H1 (cell line): ENCODE data around the gene LYPD4. TPM values are rescaled to one million over a fixed set of nuclear protein-coding genes. Genes with fewer than 3 reads are reported as not detected.

Experiments
- CTCF ChIA-PET: fragments of 300-600 bp; sonication (Branson Sonifier 250); formaldehyde crosslinking; loops from one replicate; lab custom pipeline; 2021; ENCODE audit not compliant: partially characterized antibody; lab: Charles Lee
- POLR2A ChIA-PET: fragments of 300-600 bp; sonication (Branson Sonifier 250); formaldehyde crosslinking; loops from one replicate; lab custom pipeline; 2021; ENCODE audit warnings: inconsistent platforms; ENCODE audit not compliant: partially characterized antibody; lab: Charles Lee
- DNase-seq, 2 experiments: peaks; one replicate each; pipeline versions ENCODE4 v3.0.0 to v3.0.0-alpha.2; 2010 to 2022; ENCODE audit warnings: low spot score in 2 of 2, low read depth in 1 of 2, mixed read lengths in 1 of 2
- FAIRE-seq: peaks from 2 replicates; lab custom pipeline; 2011; peaks lifted over from hg19 to GRCh38; lab: Jason Lieb, UNC
- H2AFZ ChIP-seq: 2 replicates; pipeline ENCODE4 v1.8.1; 2012; ENCODE audit warnings: low read length, inconsistent platforms
- H2AK5ac ChIP-seq: 2 replicates; pipeline ENCODE4 v1.6.1; 2013; ENCODE audit warnings: low read depth, low read length
- H2BK120ac ChIP-seq: replicated peaks from 2 replicates; pipeline ENCODE3; 2013; ENCODE audit warnings: low read depth, low read length, inconsistent platforms
- H2BK12ac ChIP-seq: 2 replicates; pipeline ENCODE4 v1.6.1; 2013; ENCODE audit warnings: low read depth, low read length
- H2BK15ac ChIP-seq: 2 replicates; pipeline ENCODE4 v1.6.1; 2013; ENCODE audit warnings: low read length
- H2BK20ac ChIP-seq: 2 replicates; pipeline ENCODE4 v1.6.1; 2013; ENCODE audit warnings: low read length
- H2BK5ac ChIP-seq: 2 replicates; pipeline ENCODE4 v1.6.1; 2013; ENCODE audit warnings: low read depth, low read length
- H3K14ac ChIP-seq: 2 replicates; pipeline ENCODE4 v1.6.1; 2013; ENCODE audit warnings: inconsistent platforms; ENCODE audit not compliant: insufficient read length
- H3K18ac ChIP-seq: 2 replicates; pipeline ENCODE4 v1.6.1; 2013; ENCODE audit warnings: low read length; ENCODE audit errors: extremely low read depth
- H3K23ac ChIP-seq: 2 replicates; pipeline ENCODE4 v1.6.1; 2013; ENCODE audit warnings: inconsistent platforms; ENCODE audit not compliant: insufficient read length
- H3K23me2 ChIP-seq: 2 replicates; pipeline ENCODE4 v1.6.1; 2013; ENCODE audit warnings: low read depth, low read length
- H3K27ac ChIP-seq: 2 replicates; pipeline ENCODE4 v1.6.1; 2011; ENCODE audit warnings: low read depth, low read length, inconsistent platforms
- H3K27me3 ChIP-seq, 4 experiments: replicated peaks in 1 of 4; 1 replicate in 1 of 4; 2 replicates in 3 of 4; pipeline versions ENCODE4 v1.6.1 to v1.8.1; 2011 to 2013; ENCODE audit warnings: low read length in 3 of 4, mild to moderate bottlenecking in 3 of 4, inconsistent platforms in 2 of 4, mixed read lengths in 2 of 4, moderate library complexity in 1 of 4; ENCODE audit not compliant: control insufficient read depth in 3 of 4, insufficient read depth in 3 of 4; ENCODE audit errors: extremely low read depth in 1 of 4
- H3K36me3 ChIP-seq, 4 experiments: 2 replicates each; pipeline versions ENCODE4 v1.6.1 to v1.8.1; 2011 to 2013; ENCODE audit warnings: mild to moderate bottlenecking in 4 of 4, low read length in 3 of 4, moderate library complexity in 2 of 4, control low read depth in 1 of 4, inconsistent platforms in 1 of 4; ENCODE audit not compliant: insufficient read depth in 4 of 4, control insufficient read depth in 2 of 4
- H3K4ac ChIP-seq: replicated peaks from 2 replicates; pipeline ENCODE3; 2013; ENCODE audit warnings: low read length, low read depth, mixed read lengths, inconsistent platforms; ENCODE audit not compliant: insufficient read length
- H3K4me1 ChIP-seq, 4 experiments: replicated peaks in 1 of 4; 1 replicate in 1 of 4; 2 replicates in 3 of 4; pipeline versions ENCODE4 v1.6.1 to v1.8.1; 2011 to 2013; ENCODE audit warnings: low read length in 3 of 4, inconsistent platforms in 2 of 4, mixed read lengths in 1 of 4; ENCODE audit not compliant: insufficient read depth in 4 of 4, control insufficient read depth in 3 of 4
- H3K4me2 ChIP-seq, 2 experiments: 2 replicates each; pipeline versions ENCODE4 v1.6.1 to v1.8.1; 2011 to 2013; ENCODE audit warnings: low read depth in 2 of 2, low read length in 2 of 2, control low read depth in 1 of 2, inconsistent platforms in 1 of 2, mild to moderate bottlenecking in 1 of 2; ENCODE audit not compliant: insufficient read depth in 1 of 2
- H3K4me3 ChIP-seq, 4 experiments: fragments of 200-600, 300-600 bp in 1 of 4; sonication (generic), shearing (Covaris generic), sonication (Bioruptor Twin) in 1 of 4; 2 replicates each; pipeline versions ENCODE4 v1.5.1 to v1.8.1; 2011 to 2016; ENCODE audit warnings: low read length in 4 of 4, low read depth in 3 of 4, control low read depth in 2 of 4, inconsistent platforms in 2 of 4, mild to moderate bottlenecking in 2 of 4, mixed read lengths in 1 of 4, moderate library complexity in 1 of 4; ENCODE audit not compliant: insufficient read depth in 2 of 4; ENCODE audit errors: extremely low read depth in 1 of 4
- H3K56ac ChIP-seq: replicated peaks from 2 replicates; pipeline ENCODE3; 2013; ENCODE audit warnings: low read depth, mild to moderate bottlenecking, mixed read lengths, low read length, inconsistent platforms; ENCODE audit not compliant: insufficient read length
- H3K79me1 ChIP-seq: 2 replicates; pipeline ENCODE4 v1.6.1; 2013; ENCODE audit warnings: low read depth, low read length, control low read depth
- H3K79me2 ChIP-seq, 2 experiments: 2 replicates each; pipeline versions ENCODE4 v1.6.1 to v1.8.1; 2012 to 2013; ENCODE audit warnings: low read length in 2 of 2, mild to moderate bottlenecking in 2 of 2, inconsistent platforms in 1 of 2; ENCODE audit not compliant: insufficient read depth in 2 of 2, control insufficient read depth in 1 of 2
- H3K9ac ChIP-seq, 4 experiments: replicated peaks in 1 of 4; 1 replicate in 1 of 4; 2 replicates in 3 of 4; pipeline versions ENCODE4 v1.6.1 to v1.8.1; 2011 to 2013; ENCODE audit warnings: low read depth in 3 of 4, low read length in 3 of 4, control low read depth in 2 of 4, mild to moderate bottlenecking in 2 of 4, moderate library complexity in 2 of 4, inconsistent platforms in 1 of 4; ENCODE audit errors: extremely low read depth in 1 of 4
- H3K9me3 ChIP-seq, 2 experiments: 2 replicates each; pipeline versions ENCODE4 v1.6.1 to v1.8.1; 2012 to 2013; ENCODE audit warnings: mild to moderate bottlenecking in 2 of 2, moderate library complexity in 2 of 2, control low read depth in 1 of 2, inconsistent platforms in 1 of 2, low read depth in 1 of 2, low read length in 1 of 2, mixed read lengths in 1 of 2; ENCODE audit not compliant: insufficient read depth in 2 of 2
- H4K20me1 ChIP-seq, 2 experiments: replicated peaks in 1 of 2; 2 replicates each; pipeline versions ENCODE3 to v1.8.1; 2011 to 2013; ENCODE audit warnings: inconsistent platforms in 2 of 2, low read length in 2 of 2, mild to moderate bottlenecking in 1 of 2; ENCODE audit not compliant: insufficient read depth in 2 of 2, control insufficient read depth in 1 of 2
- H4K5ac ChIP-seq: 2 replicates; pipeline ENCODE4 v1.6.1; 2013; ENCODE audit warnings: low read length, low read depth, mixed read lengths, inconsistent platforms; ENCODE audit not compliant: insufficient read length
- H4K8ac ChIP-seq: 2 replicates; pipeline ENCODE4 v1.8.0; 2013; ENCODE audit warnings: mild to moderate bottlenecking, moderate library complexity, low read length, inconsistent platforms; ENCODE audit not compliant: insufficient read depth; ENCODE audit errors: extremely low read depth
- H4K91ac ChIP-seq: replicated peaks from 2 replicates; pipeline ENCODE3; 2013; ENCODE audit warnings: low read length, mixed read lengths, inconsistent platforms; ENCODE audit not compliant: insufficient read length
- BCL11A ChIP-seq, 2 experiments: IDR thresholded peaks; one replicate each; pipeline ENCODE4 v1.6.1; 2011; ENCODE audit warnings: low read depth in 2 of 2, low read length in 2 of 2, mild to moderate bottlenecking in 2 of 2
- WGBS, 2 experiments: shearing (Covaris generic) in 1 of 2; methylation state at CpG; one replicate each; pipeline versions ENCODE4 v1.1.6 to v1.1.7; 2013 to 2015; ENCODE audit warnings: low lambda C conversion rate in 2 of 2, mixed read lengths in 2 of 2, inconsistent platforms in 1 of 2, low coverage in 1 of 2, missing lambda C conversion rate in 1 of 2; ENCODE audit not compliant: insufficient replicate concordance in 2 of 2, insufficient coverage in 1 of 2, insufficient read length in 1 of 2; ENCODE audit errors: extremely low coverage in 1 of 2, missing lambda C conversion rate in 1 of 2; 5-methylcytosine and 5-hydroxymethylcytosine counted together
- polyA plus RNA-seq, 7 experiments: library from polyadenylated mRNA; depleted of rRNA in 3 of 7; stranded (reverse) in 5 of 7; unstranded in 2 of 7; fragments of >200 nt in 5 of 7; fragments of 200-250 nt in 2 of 7; gene quantifications; 1 replicate in 5 of 7; 2 replicates in 1 of 7; 4 replicates in 1 of 7; pipeline versions ENCODE4 v1.2.1 to v1.2.3, GENCODE V29; 2011 to 2013; ENCODE audit warnings: missing spikeins in 2 of 7, mixed read lengths in 2 of 7
- total RNA-seq: library from RNA; stranded (reverse); fragmentation: NEBNext Ultra II Directional; extraction: Animal tissue kit (Norgen Biotek cat#: 25700); gene quantifications from 2 replicates; pipeline ENCODE4 v1.2.1, GENCODE V29; 2021

Gene LYPD4
- total and polyA plus RNA-seq, 2 of the 8 experiments (the other 6 are each of a cell fraction or from before 2014, with no cell fraction given), result 0.06 TPM; not detected in 1

DNA sequence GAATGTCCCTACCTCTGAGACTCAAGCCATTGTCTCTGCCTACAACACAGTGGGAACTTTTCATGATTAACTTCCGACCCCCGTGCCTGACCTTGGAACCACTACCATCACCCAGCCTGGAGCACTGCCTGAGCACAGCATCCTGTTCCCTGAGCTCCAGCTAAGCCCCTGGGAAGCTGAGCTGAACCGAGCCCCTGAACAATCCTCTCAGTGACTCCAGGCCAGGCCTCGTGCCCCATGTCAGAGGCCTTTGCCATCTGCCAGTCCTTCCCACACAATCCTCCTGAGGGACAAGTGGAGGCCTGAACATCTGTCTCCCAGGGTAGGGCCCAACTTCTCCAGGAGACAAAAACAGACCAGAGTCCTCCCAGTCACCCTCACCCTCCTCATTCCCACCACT is 30.6 kb downstream of the LYPD4 start:
- H3K27ac ChIP-seq, result no peak overlapping the region
- no peaks in the 10 kb centered on the region for H3K36me3 ChIP-seq
- H4K5ac ChIP-seq, result no peak overlapping the region
- H3K14ac ChIP-seq, result no peak overlapping the region
- no peak overlapping the region for H2BK15ac ChIP-seq
- H3K9ac ChIP-seq, result no peak overlapping the region
- H3K9me3 ChIP-seq, result peaks cover 60 to 65% of the 10 kb centered on the region in 2 experiments
- H3K79me1 ChIP-seq, result no peaks in the 10 kb centered on the region; the same call in 1 of the 2 replicates
- H3K23me2 ChIP-seq, result no peaks in the 10 kb centered on the region
- no peak overlapping the region for H2AK5ac ChIP-seq
- H4K8ac ChIP-seq, result no peak overlapping the region; the same call in 1 of the 2 replicates
- no peak overlapping the region for H3K18ac ChIP-seq
- no peaks in the 10 kb centered on the region for H3K4me1 ChIP-seq
- no peaks in the 10 kb centered on the region for H3K27me3 ChIP-seq
- WGBS, 2 experiments, result 77% methylated on average over 4 of the region's 4 CpGs; no CpG with 5 or more reads in 1 of the 2 experiments
- no peak overlapping the region for H3K56ac ChIP-seq
- no peak overlapping the region for H2BK120ac ChIP-seq
- POLR2A ChIA-PET, result no interaction called here
- H3K23ac ChIP-seq, result no peak overlapping the region
- DNase-seq, result no peak
- peaks cover 0 to 1% of the 10 kb centered on the region in 2 experiments for H4K20me1 ChIP-seq
- no peaks in the 10 kb centered on the region for H3K79me2 ChIP-seq
- H4K91ac ChIP-seq, result no peak overlapping the region
- no peak overlapping the region for H2BK12ac ChIP-seq
- no peak overlapping the region for H3K4ac ChIP-seq
- no peak overlapping the region for H2BK20ac ChIP-seq
- no peak overlapping the region for H2BK5ac ChIP-seq
- TF ChIP-seq BCL11A (IDR thresholded peaks at IDR 0.05; ENCODE audit: low read depth in 2 of 2, low read length in 2 of 2), result no peak
- TF ChIP-seq, all 59 proteins: peak for 0
- CTCF ChIA-PET, result interaction anchor here (2.0 kb wide), 1 partner anchor 18 kb away, joined by 5 read pairs; the partner anchor contains the start of gene CEACAM3
- Histone ChIP-seq H3K4me3 (no peak overlapping the region), H2AFZ (no peak overlapping the region), H3K4me2 (no peak overlapping the region)
- FAIRE-seq, result no peak
